OCI-LY1 (cell line): ENCODE measurements around the gene SP110.
A peak's percentile ranks its signal among the peaks of the same experiment; 100 is the strongest.

ENCODE experiments used
- H2AFZ ChIP-seq: fragments of 200-600 bp; sonication (generic), shearing (Covaris generic); 2 replicates; pipeline ENCODE4 v1.6.0; 2014; ENCODE audit warnings: antibody characterized with exemption, mild to moderate bottlenecking, low read length
- H3F3A ChIP-seq: fragments of 200-600 bp; sonication (generic), shearing (Covaris generic); 2 replicates; pipeline ENCODE4 v1.6.0; 2014; ENCODE audit warnings: mild to moderate bottlenecking, antibody characterized with exemption, low read length, moderate library complexity; ENCODE audit not compliant: insufficient read depth
- H3K27ac ChIP-seq: fragments of 200-600 bp; sonication (generic); 2 replicates; pipeline ENCODE4 v1.5.1; 2014; ENCODE audit warnings: low read length, mixed run types, mild to moderate bottlenecking, low read depth; ENCODE audit not compliant: poor library complexity, severe bottlenecking
- H3K27me3 ChIP-seq: fragments of 200-600 bp; sonication (generic); 2 replicates; pipeline ENCODE4 v1.6.0; 2014; ENCODE audit warnings: antibody characterized with exemption, mild to moderate bottlenecking, low read length, moderate library complexity; ENCODE audit not compliant: insufficient read depth
- H3K36me3 ChIP-seq: fragments of 200-600 bp; sonication (generic); 2 replicates; pipeline ENCODE4 v1.6.1; 2014; ENCODE audit warnings: mild to moderate bottlenecking, antibody characterized with exemption, low read length, moderate library complexity, mixed read lengths; ENCODE audit not compliant: insufficient read depth
- H3K4me1 ChIP-seq: fragments of 200-600 bp; sonication (generic); 2 replicates; pipeline ENCODE4 v1.5.1; 2014; ENCODE audit warnings: mild to moderate bottlenecking, low read length, moderate library complexity; ENCODE audit not compliant: insufficient read depth, severe bottlenecking
- H3K4me2 ChIP-seq: fragments of 200-600 bp; sonication (generic), shearing (Covaris generic); 2 replicates; pipeline ENCODE4 v1.6.1; 2014; ENCODE audit warnings: low read length
- H3K4me3 ChIP-seq: fragments of 200-600 bp; sonication (generic); 2 replicates; pipeline ENCODE4 v1.5.1; 2014; ENCODE audit warnings: low read length, low read depth, mild to moderate bottlenecking, mixed read lengths; ENCODE audit not compliant: poor library complexity, severe bottlenecking
- H3K79me2 ChIP-seq: fragments of 200-600 bp; shearing (Covaris generic); 2 replicates; pipeline ENCODE4 v1.6.1; 2016; ENCODE audit warnings: mixed run types, low read length, mixed read lengths; ENCODE audit not compliant: insufficient read depth
- H3K9ac ChIP-seq: fragments of 200-600 bp; sonication (generic), shearing (Covaris generic); 2 replicates; pipeline ENCODE4 v1.6.1; 2014; ENCODE audit warnings: mild to moderate bottlenecking, low read length, mixed read lengths
- H3K9me2 ChIP-seq: fragments of 200-600 bp; sonication (generic), shearing (Covaris generic); 2 replicates; pipeline ENCODE4 v1.6.1; 2014; ENCODE audit warnings: low read depth, mild to moderate bottlenecking, low read length, mixed read lengths
- H3K9me3 ChIP-seq: fragments of 200-600 bp; shearing (Covaris generic); 2 replicates; pipeline ENCODE4 v1.6.1; 2014; ENCODE audit warnings: low read length, mixed read lengths
- H4K20me1 ChIP-seq: fragments of 200-600 bp; sonication (generic), shearing (Covaris generic); 2 replicates; pipeline ENCODE4 v1.6.0; 2016; ENCODE audit warnings: mild to moderate bottlenecking, low read length; ENCODE audit not compliant: insufficient read depth
- EZH2 ChIP-seq: fragments of 200-600 bp; sonication (generic), shearing (Covaris generic); IDR thresholded peaks from 2 replicates; pipeline ENCODE4 v1.8.0; 2017; ENCODE audit warnings: borderline replicate concordance, mixed run types, mild to moderate bottlenecking, antibody characterized with exemption, low read length, moderate library complexity, mixed read lengths
- TF ChIP-seq, protein P1 (sequence below): fragments of 200-600 bp; sonication (generic), shearing (Covaris generic); IDR thresholded peaks from 2 replicates; pipeline ENCODE4 v1.5.1; 2017; ENCODE audit warnings: mild to moderate bottlenecking, antibody characterized with exemption, low read length, moderate library complexity, mixed read lengths

SP110 gene

DNA sequence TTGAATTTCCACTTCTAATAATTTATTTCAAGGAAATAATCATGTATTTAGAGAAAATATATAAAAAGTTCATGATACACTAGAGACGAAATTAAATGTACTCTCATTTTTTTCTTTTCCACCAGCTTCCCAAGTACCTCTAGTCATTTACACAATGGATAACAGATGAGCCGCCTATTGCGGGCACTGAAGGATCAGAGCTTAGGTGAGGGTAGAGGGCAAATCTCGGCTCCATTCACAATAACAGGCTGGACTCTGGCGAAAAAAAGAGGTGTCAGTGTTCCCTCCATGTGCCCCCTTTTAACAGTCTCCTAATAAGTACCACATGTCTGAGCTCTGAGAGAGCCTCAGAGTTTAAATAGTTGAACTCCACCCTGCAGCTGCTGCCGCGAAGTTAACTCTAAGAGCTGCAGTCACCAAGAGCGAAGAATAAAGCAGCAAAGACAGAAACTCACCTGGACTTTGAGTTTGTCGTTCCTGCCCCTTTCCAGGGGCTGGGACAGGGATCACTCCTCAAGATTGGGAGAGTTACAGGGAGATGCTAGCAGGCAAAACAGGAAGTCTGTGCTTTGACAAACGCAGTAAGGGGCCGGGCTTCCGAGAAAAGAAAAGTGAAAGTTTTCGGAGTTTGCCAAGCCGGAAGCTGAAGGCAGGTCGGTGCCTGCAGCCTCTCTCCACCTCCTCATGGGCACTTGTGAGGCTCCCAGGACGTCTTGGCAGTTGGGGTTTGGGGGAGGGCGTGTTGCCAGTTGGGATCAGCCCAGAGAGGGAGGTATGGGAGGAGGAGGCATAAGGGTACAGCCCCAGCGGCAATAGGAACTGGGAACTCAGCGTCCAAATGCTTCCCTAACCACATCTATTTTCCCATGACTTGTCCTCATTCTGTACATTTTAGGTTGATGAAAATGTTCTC is at the start of gene SP110:
SP110 (minus strand) TSS at position 566 of the 913 bp plus-strand sequence. CDS start 3,057 bp downstream, outside the sequence.
- peaks cover 22% of the 10 kb centered on the region for H3K79me2 ChIP-seq
- peak within 1 kb of the TSS; percentile 83 for H3K9ac ChIP-seq
- H3K36me3 ChIP-seq, result peaks cover 36% of the 10 kb centered on the region
- H3K9me3 ChIP-seq, result no peaks in the 10 kb centered on the region
- peaks cover 65% of the 10 kb centered on the region for H3K4me1 ChIP-seq
- H3K27me3 ChIP-seq, result no peaks in the 10 kb centered on the region
- H4K20me1 ChIP-seq, result no peaks in the 10 kb centered on the region
- no peaks in the 10 kb centered on the region for H3K9me2 ChIP-seq
- peak within 1 kb of the TSS; percentile 85 for H3K27ac ChIP-seq
- no peak for TF ChIP-seq EZH2
- TF ChIP-seq, protein P1, sequence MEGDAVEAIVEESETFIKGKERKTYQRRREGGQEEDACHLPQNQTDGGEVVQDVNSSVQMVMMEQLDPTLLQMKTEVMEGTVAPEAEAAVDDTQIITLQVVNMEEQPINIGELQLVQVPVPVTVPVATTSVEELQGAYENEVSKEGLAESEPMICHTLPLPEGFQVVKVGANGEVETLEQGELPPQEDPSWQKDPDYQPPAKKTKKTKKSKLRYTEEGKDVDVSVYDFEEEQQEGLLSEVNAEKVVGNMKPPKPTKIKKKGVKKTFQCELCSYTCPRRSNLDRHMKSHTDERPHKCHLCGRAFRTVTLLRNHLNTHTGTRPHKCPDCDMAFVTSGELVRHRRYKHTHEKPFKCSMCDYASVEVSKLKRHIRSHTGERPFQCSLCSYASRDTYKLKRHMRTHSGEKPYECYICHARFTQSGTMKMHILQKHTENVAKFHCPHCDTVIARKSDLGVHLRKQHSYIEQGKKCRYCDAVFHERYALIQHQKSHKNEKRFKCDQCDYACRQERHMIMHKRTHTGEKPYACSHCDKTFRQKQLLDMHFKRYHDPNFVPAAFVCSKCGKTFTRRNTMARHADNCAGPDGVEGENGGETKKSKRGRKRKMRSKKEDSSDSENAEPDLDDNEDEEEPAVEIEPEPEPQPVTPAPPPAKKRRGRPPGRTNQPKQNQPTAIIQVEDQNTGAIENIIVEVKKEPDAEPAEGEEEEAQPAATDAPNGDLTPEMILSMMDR, result no peak
- peak within 1 kb of the TSS; percentile 81 for H3K4me3 ChIP-seq
- no peaks in the 10 kb centered on the region for H3F3A ChIP-seq
- peak within 1 kb of the TSS; percentile 84 for H3K4me2 ChIP-seq
- H2AFZ ChIP-seq, result no peak within 1 kb of the TSS

DNA sequence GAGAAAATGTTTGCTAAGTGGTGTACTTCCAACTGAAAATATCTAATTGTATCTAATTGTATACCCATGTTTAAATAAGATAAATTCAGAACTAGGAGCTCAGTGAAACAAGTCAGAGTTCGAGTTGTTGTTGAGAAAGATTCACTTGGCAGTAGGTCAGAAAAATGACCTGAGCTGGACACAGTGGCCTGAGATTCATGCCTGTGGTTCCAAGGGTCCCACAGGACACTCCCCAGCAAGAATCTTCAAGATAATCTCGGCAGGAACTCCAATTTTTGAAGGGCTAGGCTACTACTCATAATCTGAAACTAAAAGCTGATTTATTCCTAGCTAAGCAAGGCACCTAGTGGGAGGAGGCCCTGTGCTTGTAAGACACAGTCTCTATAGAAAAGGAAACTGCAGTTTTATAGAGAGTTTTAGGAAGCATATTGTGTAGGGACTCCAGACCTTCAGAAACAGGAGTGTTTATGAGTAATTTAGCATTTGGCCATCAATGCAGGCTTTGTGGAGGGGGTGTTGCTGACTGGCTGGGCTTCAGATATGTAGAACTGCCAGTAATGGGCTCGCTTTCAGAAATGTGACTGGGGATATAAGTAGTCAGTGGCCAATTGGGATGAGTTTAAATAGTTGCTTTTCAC is 48.9 kb upstream of the SP110 start:
- no peak overlapping the region for H3K4me2 ChIP-seq
- H3K36me3 ChIP-seq, result peaks cover 44% of the 10 kb centered on the region
- no peak overlapping the region for H3K9ac ChIP-seq
- H3K27me3 ChIP-seq, result no peaks in the 10 kb centered on the region
- H3K9me3 ChIP-seq, result no peaks in the 10 kb centered on the region
- H3K9me2 ChIP-seq, result no peaks in the 10 kb centered on the region
- H3K27ac ChIP-seq, result no peak overlapping the region
- no peaks in the 10 kb centered on the region for H3K4me1 ChIP-seq
- no peaks in the 10 kb centered on the region for H3K79me2 ChIP-seq
- H4K20me1 ChIP-seq, result no peaks in the 10 kb centered on the region
- no peaks in the 10 kb centered on the region for H3F3A ChIP-seq
- H2AFZ ChIP-seq, result no peak overlapping the region
- TF ChIP-seq EZH2, result no peak
- TF ChIP-seq, protein P1, result no peak
- H3K4me3 ChIP-seq, result no peak overlapping the region

DNA sequence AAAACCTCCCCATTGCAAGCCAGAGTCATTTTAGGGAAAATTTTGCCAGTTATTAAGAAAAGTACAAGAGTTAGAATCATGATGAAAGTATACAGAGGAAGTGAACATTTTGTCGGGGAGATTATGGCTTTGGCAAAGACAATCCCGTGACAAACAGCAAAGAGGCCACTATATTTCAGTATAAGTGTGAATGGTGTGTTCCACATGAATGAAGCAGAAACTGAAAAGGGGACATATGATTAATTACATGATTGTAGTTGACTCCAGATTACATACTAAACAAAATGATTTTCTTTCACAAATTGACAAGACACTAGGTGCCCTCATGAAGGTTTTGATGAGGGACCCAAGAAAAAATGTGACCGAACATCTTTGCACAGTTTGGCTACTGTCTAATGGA is 47.8 kb upstream of the SP110 start:
- H3K79me2 ChIP-seq, result no peaks in the 10 kb centered on the region

More for the DNA sequence above, 47.8 kb upstream of the SP110 start:
- Histone ChIP-seq H4K20me1 (no peaks in the 10 kb centered on the region), H3K9me3 (no peaks in the 10 kb centered on the region), H3K27me3 (no peaks in the 10 kb centered on the region), H3K4me2 (no peak overlapping the region), H3K4me1 (no peaks in the 10 kb centered on the region), H2AFZ (no peak overlapping the region), H3K9me2 (no peaks in the 10 kb centered on the region), H3K9ac (no peak overlapping the region), H3F3A (no peaks in the 10 kb centered on the region), H3K4me3 (no peak overlapping the region), H3K27ac (no peak overlapping the region), H3K36me3 (peaks cover 41% of the 10 kb centered on the region)
- TF ChIP-seq, protein P1, result no peak
- TF ChIP-seq EZH2, result no peak
